ENCODE measurements around the gene HAGHL. TPM values are rescaled to one million over a fixed set of nuclear protein-coding genes. Genes with fewer than 3 reads are reported as not detected.

Gene HAGHL
- total RNA-seq, 2 donors from 2014 or later, result 6.4 to 8.1 TPM

- Histone ChIP-seq H3K27ac (no peak overlapping the region), H3K4me1 (ENCODE audit: control insufficient read depth in 1 of 2, low read depth in 2 of 2) (no peaks in the 10 kb centered on the region), H3K27me3 (replicated peaks; ENCODE audit: insufficient read depth) (no peaks in the 10 kb centered on the region), H3K36me3 (no peaks in the 10 kb centered on the region), H3K9me3 (no peaks in the 10 kb centered on the region), H3K4me3 (no peak overlapping the region)
- no peak for TF ChIP-seq CTCF (IDR thresholded peaks at IDR 0.05)
- ATAC-seq (ENCODE audit: insufficient number of reproducible peaks, low FRiP score, low read depth) (no peak), DNase-seq (ENCODE audit: low spot score) (no peak)
These were observed 49.9 kb downstream of the HAGHL start for GRCh38 chr16:776824-777223.

GRCh38 chr16:777826-778225 is 50.9 kb downstream of the HAGHL start:
- H3K9me3 ChIP-seq, result no peaks in the 10 kb centered on the region
- no peaks in the 10 kb centered on the region for H3K4me1 ChIP-seq (ENCODE audit: control insufficient read depth in 1 of 2, low read depth in 2 of 2)
- ATAC-seq (ENCODE audit: insufficient number of reproducible peaks, low FRiP score, low read depth), result no peak
- no peak overlapping the region for H3K27ac ChIP-seq
- no peak for DNase-seq (ENCODE audit: low spot score)
- no peak overlapping the region for H3K4me3 ChIP-seq
- no peak for TF ChIP-seq CTCF (IDR thresholded peaks at IDR 0.05)
- no peaks in the 10 kb centered on the region for H3K27me3 ChIP-seq (replicated peaks; ENCODE audit: insufficient read depth)
- no peaks in the 10 kb centered on the region for H3K36me3 ChIP-seq

GRCh38 chr16:778447-778846 is 51.5 kb downstream of the HAGHL start:
- H3K27me3 ChIP-seq (replicated peaks; ENCODE audit: insufficient read depth), result no peaks in the 10 kb centered on the region
- DNase-seq (ENCODE audit: low spot score), result no peak
- no peak for TF ChIP-seq CTCF (IDR thresholded peaks at IDR 0.05)
- no peak overlapping the region for H3K27ac ChIP-seq
- ATAC-seq (ENCODE audit: insufficient number of reproducible peaks, low FRiP score, low read depth), result no peak
- no peaks in the 10 kb centered on the region for H3K9me3 ChIP-seq
- H3K4me3 ChIP-seq, result no peak overlapping the region
- no peaks in the 10 kb centered on the region for H3K4me1 ChIP-seq (ENCODE audit: control insufficient read depth in 1 of 2, low read depth in 2 of 2)
- no peaks in the 10 kb centered on the region for H3K36me3 ChIP-seq

GRCh38 chr16:778909-779527 is 52.1 kb downstream of the HAGHL start:
- no peaks in the 10 kb centered on the region for H3K27me3 ChIP-seq (replicated peaks; ENCODE audit: insufficient read depth)
- DNase-seq (ENCODE audit: low spot score), result no peak

More at GRCh38 chr16:778909-779527, 52.1 kb downstream of the HAGHL start:
- no peak for TF ChIP-seq CTCF (IDR thresholded peaks at IDR 0.05)
- no peaks in the 10 kb centered on the region for H3K4me1 ChIP-seq (ENCODE audit: control insufficient read depth in 1 of 2, low read depth in 2 of 2)
- H3K4me3 ChIP-seq, result no peak overlapping the region
- no peak for ATAC-seq (ENCODE audit: insufficient number of reproducible peaks, low FRiP score, low read depth)
- no peaks in the 10 kb centered on the region for H3K9me3 ChIP-seq
- no peak overlapping the region for H3K27ac ChIP-seq
- H3K36me3 ChIP-seq, result no peaks in the 10 kb centered on the region

Other genes starting within 250 kb of the HAGHL start
- gene CAPN15, start 199.4 kb upstream of the HAGHL start, total RNA-seq, result 10 to 100 TPM; 46.2 to 96.6 TPM
- gene PRR35, start 166.7 kb upstream of the HAGHL start, total RNA-seq, result under 1 TPM in 1 of 2 donors, not detected in 1; 0.42 TPM
- gene NHLRC4, start 160.1 kb upstream of the HAGHL start, total RNA-seq, result 1 to 10 TPM; 2.0 to 3.2 TPM
- 10 to 100 TPM; 54.2 to 80.1 TPM for gene PIGQ, start 157.1 kb upstream of the HAGHL start, total RNA-seq
- 10 to 100 TPM; 19.0 to 25.9 TPM for gene RAB40C, start 137.0 kb upstream of the HAGHL start, total RNA-seq
- gene WFIKKN1, start 96.1 kb upstream of the HAGHL start, total RNA-seq, result 1 to 10 TPM in 1 of 2 donors, under 1 TPM in 1; 0.92 to 1.2 TPM
- gene METTL26, start 90.8 kb upstream of the HAGHL start, total RNA-seq, result 100 to 1,000 TPM in 1 of 2 donors, 10 to 100 TPM in 1; 83.4 to 217 TPM
- 10 to 100 TPM; 12.2 to 42.2 TPM for gene MCRIP2, start 85.3 kb upstream of the HAGHL start, total RNA-seq
- 10 to 100 TPM; 22.7 to 39.4 TPM for gene WDR90, start 77.7 kb upstream of the HAGHL start, total RNA-seq
- 10 to 100 TPM; 62.0 to 80.4 TPM for gene RHOT2, start 59.0 kb upstream of the HAGHL start, total RNA-seq
- gene RHBDL1, start 51.4 kb upstream of the HAGHL start, total RNA-seq, result 1 to 10 TPM in 1 of 2 donors, under 1 TPM in 1; 0.42 to 8.0 TPM
- gene STUB1, start 46.7 kb upstream of the HAGHL start, total RNA-seq, result 100 to 1,000 TPM; 103 to 145 TPM
- 100 to 1,000 TPM in 1 of 2 donors, 10 to 100 TPM in 1; 98.7 to 128 TPM for gene JMJD8, start 42.8 kb upstream of the HAGHL start, total RNA-seq
- 10 to 100 TPM; 10.7 to 13.5 TPM for gene WDR24, start 36.7 kb upstream of the HAGHL start, total RNA-seq
- not detected for gene FBXL16, start 21.3 kb upstream of the HAGHL start, total RNA-seq
- 10 to 100 TPM; 28.9 to 58.9 TPM for gene METRN, start 12.0 kb upstream of the HAGHL start, total RNA-seq
- 10 to 100 TPM; 29.7 to 46.7 TPM for gene ANTKMT, start 6.0 kb upstream of the HAGHL start, total RNA-seq
- under 1 TPM; 0.92 to 0.95 TPM for gene CCDC78, start 663 bp upstream of the HAGHL start, total RNA-seq
- 10 to 100 TPM; 27.0 to 30.3 TPM for gene CIAO3, start 13.9 kb downstream of the HAGHL start, total RNA-seq
- gene MSLN, start 33.6 kb downstream of the HAGHL start, total RNA-seq, result 1 to 10 TPM in 1 of 2 donors, not detected in 1; 1.3 TPM
- gene RPUSD1, start 61.3 kb downstream of the HAGHL start, total RNA-seq, result 10 to 100 TPM; 12.3 to 13.9 TPM
- gene CHTF18, start 61.5 kb downstream of the HAGHL start, total RNA-seq, result 10 to 100 TPM; 10.2 to 15.4 TPM
- gene GNG13, start 73.6 kb downstream of the HAGHL start, total RNA-seq, result not detected
- gene LMF1, start 243.9 kb downstream of the HAGHL start, total RNA-seq, result 10 to 100 TPM; 47.1 to 49.3 TPM

All from thoracic aorta (tissue), 2 donors.